Neural crest cell (in vitro differentiated cells): Measurements from ENCODE around the gene HNRNPH2. TPM values are rescaled to one million over a fixed set of nuclear protein-coding genes. Genes with fewer than 3 reads are reported as not detected.

ENCODE experiments used
- DNase-seq: peaks from one replicate; pipeline ENCODE4 v3.0.0; 2021; ENCODE audit warnings: low read depth, mixed read lengths, low spot score
- H3K27ac Mint-ChIP-seq: one replicate; pipeline ENCODE4 v1.8.0; 2021; ENCODE audit warnings: mild to moderate bottlenecking, mixed read lengths; ENCODE audit not compliant: unreplicated experiment
- H3K27me3 Mint-ChIP-seq: 2 replicates; pipeline ENCODE4 v1.8.0; 2021; ENCODE audit warnings: low read depth, mild to moderate bottlenecking, mixed read lengths
- H3K36me3 Mint-ChIP-seq: 2 replicates; pipeline ENCODE4 v1.8.0; 2021; ENCODE audit warnings: low read depth, mild to moderate bottlenecking, mixed read lengths
- H3K4me1 Mint-ChIP-seq: 2 replicates; pipeline ENCODE4 v1.8.0; 2021; ENCODE audit warnings: mixed read lengths
- H3K4me3 Mint-ChIP-seq: one replicate; pipeline ENCODE4 v1.8.0; 2021; ENCODE audit warnings: mild to moderate bottlenecking, mixed read lengths
- H3K9me3 Mint-ChIP-seq: 2 replicates; pipeline ENCODE4 v1.8.0; 2021; ENCODE audit warnings: mixed read lengths
- total RNA-seq: library from RNA; stranded (reverse); gene quantifications from 2 replicates; pipeline ENCODE4 v1.2.1, GENCODE V29; 2021
- TF ChIP-seq, protein P1 (sequence below): fragments of 200-600 bp; sonication (generic); conservative IDR thresholded peaks from 2 replicates; pipeline ENCODE4 v1.5.0; 2021; ENCODE audit warnings: antibody characterized with exemption, mild to moderate bottlenecking

Gene HNRNPH2
- total RNA-seq, 1 donor from 2014 or later: 73.3 TPM

GRCh38 chrX:101383679-101384205 is 24.3 kb upstream of the HNRNPH2 start:
- TF ChIP-seq, protein P1, sequence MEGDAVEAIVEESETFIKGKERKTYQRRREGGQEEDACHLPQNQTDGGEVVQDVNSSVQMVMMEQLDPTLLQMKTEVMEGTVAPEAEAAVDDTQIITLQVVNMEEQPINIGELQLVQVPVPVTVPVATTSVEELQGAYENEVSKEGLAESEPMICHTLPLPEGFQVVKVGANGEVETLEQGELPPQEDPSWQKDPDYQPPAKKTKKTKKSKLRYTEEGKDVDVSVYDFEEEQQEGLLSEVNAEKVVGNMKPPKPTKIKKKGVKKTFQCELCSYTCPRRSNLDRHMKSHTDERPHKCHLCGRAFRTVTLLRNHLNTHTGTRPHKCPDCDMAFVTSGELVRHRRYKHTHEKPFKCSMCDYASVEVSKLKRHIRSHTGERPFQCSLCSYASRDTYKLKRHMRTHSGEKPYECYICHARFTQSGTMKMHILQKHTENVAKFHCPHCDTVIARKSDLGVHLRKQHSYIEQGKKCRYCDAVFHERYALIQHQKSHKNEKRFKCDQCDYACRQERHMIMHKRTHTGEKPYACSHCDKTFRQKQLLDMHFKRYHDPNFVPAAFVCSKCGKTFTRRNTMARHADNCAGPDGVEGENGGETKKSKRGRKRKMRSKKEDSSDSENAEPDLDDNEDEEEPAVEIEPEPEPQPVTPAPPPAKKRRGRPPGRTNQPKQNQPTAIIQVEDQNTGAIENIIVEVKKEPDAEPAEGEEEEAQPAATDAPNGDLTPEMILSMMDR: no peak
- Mint-ChIP-seq H3K27ac (no peak overlapping the region), H3K4me1 (peaks cover 10% of the 10 kb centered on the region), H3K9me3 (no peaks in the 10 kb centered on the region), H3K4me3 (no peak overlapping the region), H3K36me3 (no peaks in the 10 kb centered on the region), H3K27me3 (no peaks in the 10 kb centered on the region)
- no peak for DNase-seq

DNA sequence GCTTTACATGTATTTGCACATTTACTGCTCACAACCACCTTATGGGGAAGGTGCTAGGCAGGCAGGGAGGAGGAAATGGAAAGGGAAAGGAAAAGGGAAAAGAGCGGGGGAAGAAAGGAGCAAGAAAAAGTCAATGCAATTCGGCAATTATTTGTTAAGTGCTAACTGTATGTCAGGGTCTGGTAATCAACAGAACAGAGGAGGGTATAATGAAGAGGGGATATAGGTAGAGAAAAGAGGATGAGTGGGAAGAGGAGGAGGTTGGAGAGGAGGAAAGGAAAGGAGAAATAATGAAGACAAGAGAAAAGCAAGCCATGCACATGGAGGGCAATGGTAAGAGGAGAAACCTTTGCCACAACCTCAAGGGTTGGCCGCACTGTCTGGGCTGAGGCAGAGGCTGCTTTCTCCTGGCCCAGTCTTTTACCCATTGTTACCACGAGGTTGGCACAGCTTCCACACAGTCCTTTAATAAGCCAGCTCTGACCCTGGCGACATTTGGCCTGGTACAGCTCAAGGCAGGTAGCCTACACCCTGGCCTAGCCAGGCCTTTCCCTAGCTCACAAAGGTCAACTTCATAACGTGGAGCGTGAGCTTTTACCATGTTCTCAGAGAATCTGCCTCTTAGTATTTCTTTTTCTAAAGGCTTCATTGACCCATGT is 22.9 kb upstream of the HNRNPH2 start:
- Mint-ChIP-seq H3K36me3 (no peaks in the 10 kb centered on the region), H3K27ac (no peak overlapping the region), H3K4me1 (peaks cover 10% of the 10 kb centered on the region), H3K4me3 (no peak overlapping the region), H3K27me3 (no peaks in the 10 kb centered on the region), H3K9me3 (no peaks in the 10 kb centered on the region)
- TF ChIP-seq, protein P1: no peak
- no peak for DNase-seq

- peaks cover 2% of the 10 kb centered on the region for H3K27me3 Mint-ChIP-seq
- DNase-seq: no peak
- H3K4me1 Mint-ChIP-seq: peaks cover 17% of the 10 kb centered on the region
- no peak within 1 kb of the TSS for H3K4me3 Mint-ChIP-seq
- no peak within 1 kb of the TSS for H3K27ac Mint-ChIP-seq
- no peaks in the 10 kb centered on the region for H3K9me3 Mint-ChIP-seq
- TF ChIP-seq, protein P1: no peak
- H3K36me3 Mint-ChIP-seq: peaks cover 2% of the 10 kb centered on the region
Observed at GRCh38 chrX:101385795-101386541, 22.1 kb upstream of the HNRNPH2 start, which contains the start of gene BTK. TSS of gene BTK (minus strand) at chrX:101386191. CDS start at chrX:101375284, 10,907 bp downstream.

- no peak for DNase-seq
- H3K9me3 Mint-ChIP-seq: no peaks in the 10 kb centered on the region
- peaks cover 22% of the 10 kb centered on the region for H3K4me1 Mint-ChIP-seq
- H3K36me3 Mint-ChIP-seq: peaks cover 6% of the 10 kb centered on the region
- H3K4me3 Mint-ChIP-seq: no peak overlapping the region
- TF ChIP-seq, protein P1: no peak
- no peak overlapping the region for H3K27ac Mint-ChIP-seq
- H3K27me3 Mint-ChIP-seq: peaks cover 3% of the 10 kb centered on the region
Observed at GRCh38 chrX:101386542-101386885, 21.5 kb upstream of the HNRNPH2 start.

- Mint-ChIP-seq H3K36me3 (peaks cover 19% of the 10 kb centered on the region), H3K9me3 (no peaks in the 10 kb centered on the region), H3K4me3 (no peak overlapping the region)
Observed at GRCh38 chrX:101388604-101389003, 19.4 kb upstream of the HNRNPH2 start.

More at GRCh38 chrX:101388604-101389003, 19.4 kb upstream of the HNRNPH2 start:
- TF ChIP-seq, protein P1: no peak
- H3K27me3 Mint-ChIP-seq: peaks cover 3% of the 10 kb centered on the region
- no peak overlapping the region for H3K27ac Mint-ChIP-seq
- peaks cover 30% of the 10 kb centered on the region for H3K4me1 Mint-ChIP-seq
- no peak for DNase-seq
